ENCODE results near the gene TLE4.

- TF ChIP-seq, protein P1, sequence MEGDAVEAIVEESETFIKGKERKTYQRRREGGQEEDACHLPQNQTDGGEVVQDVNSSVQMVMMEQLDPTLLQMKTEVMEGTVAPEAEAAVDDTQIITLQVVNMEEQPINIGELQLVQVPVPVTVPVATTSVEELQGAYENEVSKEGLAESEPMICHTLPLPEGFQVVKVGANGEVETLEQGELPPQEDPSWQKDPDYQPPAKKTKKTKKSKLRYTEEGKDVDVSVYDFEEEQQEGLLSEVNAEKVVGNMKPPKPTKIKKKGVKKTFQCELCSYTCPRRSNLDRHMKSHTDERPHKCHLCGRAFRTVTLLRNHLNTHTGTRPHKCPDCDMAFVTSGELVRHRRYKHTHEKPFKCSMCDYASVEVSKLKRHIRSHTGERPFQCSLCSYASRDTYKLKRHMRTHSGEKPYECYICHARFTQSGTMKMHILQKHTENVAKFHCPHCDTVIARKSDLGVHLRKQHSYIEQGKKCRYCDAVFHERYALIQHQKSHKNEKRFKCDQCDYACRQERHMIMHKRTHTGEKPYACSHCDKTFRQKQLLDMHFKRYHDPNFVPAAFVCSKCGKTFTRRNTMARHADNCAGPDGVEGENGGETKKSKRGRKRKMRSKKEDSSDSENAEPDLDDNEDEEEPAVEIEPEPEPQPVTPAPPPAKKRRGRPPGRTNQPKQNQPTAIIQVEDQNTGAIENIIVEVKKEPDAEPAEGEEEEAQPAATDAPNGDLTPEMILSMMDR (conservative IDR thresholded peaks at IDR 0.05; ENCODE audit: low read length), result no peak
- TF ChIP-seq EZH2phosphoT487 (IDR thresholded peaks at IDR 0.05; ENCODE audit: borderline replicate concordance), result no peak
Observed at GRCh38 chr9:79632705-79633104, 60.9 kb downstream of the TLE4 start.

All from Loucy (cell line).